GM10847 (cell line): ENCODE measurements around the gene TBL3.

ENCODE experiments used
- POLR2A ChIP-seq: IDR thresholded peaks from 2 replicates; pipeline ENCODE4 v1.6.1; 2011; ENCODE audit not compliant: insufficient read length; ENCODE audit errors: extremely low read depth

Gene TBL3

GRCh38 chr16:1958715-1959268, 13.1 kb upstream of the TBL3 start:
- no peak for TF ChIP-seq POLR2A

- TF ChIP-seq POLR2A = peak; percentile 82
These were observed 12.4 kb upstream of the TBL3 start, which contains the start of gene NDUFB10 for GRCh38 chr16:1959269-1960039. Gene NDUFB10, plus strand, starts transcription at chr16:1959538. Its CDS starts 87 bp downstream, at chr16:1959625.

GRCh38 chr16:1960665-1961630, 10.9 kb upstream of the TBL3 start:
- TF ChIP-seq POLR2A = no peak

GRCh38 chr16:1961651-1962067, 10.2 kb upstream of the TBL3 start:
- TF ChIP-seq POLR2A = no peak

GRCh38 chr16:1963806-1964505, 7.9 kb upstream of the TBL3 start:
- TF ChIP-seq POLR2A = no peak

GRCh38 chr16:1964506-1965395, 7.1 kb upstream of the TBL3 start, which contains the start of gene RPS2:
Gene RPS2, minus strand, starts transcription at chr16:1964826. Its CDS starts 201 bp downstream, at chr16:1964625.
- peak; percentile 100 for TF ChIP-seq POLR2A

GRCh38 chr16:1965396-1966001, 6.4 kb upstream of the TBL3 start:
- TF ChIP-seq POLR2A = no peak

GRCh38 chr16:1966460-1966859, 5.4 kb upstream of the TBL3 start, which contains the start of gene RNF151:
Gene RNF151, plus strand, starts transcription at chr16:1966856. Its CDS starts 26 bp downstream, at chr16:1966882.
- no peak for TF ChIP-seq POLR2A

GRCh38 chr16:1968146-1968953, 3.5 kb upstream of the TBL3 start:
- no peak for TF ChIP-seq POLR2A

GRCh38 chr16:1972490-1972877, 631 bp downstream of the TBL3 start:
- TF ChIP-seq POLR2A = no peak

- no peak for TF ChIP-seq POLR2A
These were observed 1.8 kb downstream of the TBL3 start for GRCh38 chr16:1973461-1974156.
